Neural cell (in vitro differentiated cells): ENCODE measurements around the gene PRPF38A. TPM values are rescaled to one million over a fixed set of nuclear protein-coding genes. Genes with fewer than 3 reads are reported as not detected.

Source experiments
- H2AFZ ChIP-seq: fragments of 200-600, 300-800 bp; sonication (generic), shearing (Covaris generic); 2 replicates; pipeline ENCODE4 v1.6.0; 2014; ENCODE audit warnings: low read depth, mild to moderate bottlenecking, antibody characterized with exemption, low read length, moderate library complexity
- H3F3A ChIP-seq: fragments of 200-600 bp; shearing (Covaris generic); 2 replicates; pipeline ENCODE4 v1.6.1; 2016; ENCODE audit warnings: mild to moderate bottlenecking, moderate library complexity, mixed read lengths, antibody characterized with exemption, low read length; ENCODE audit not compliant: insufficient read depth, poor library complexity, severe bottlenecking
- H3K27ac ChIP-seq: fragments of 200-600, 300-800 bp; sonication (generic), shearing (Covaris generic); 2 replicates; pipeline ENCODE4 v1.5.1; 2014; ENCODE audit warnings: mild to moderate bottlenecking, low read length, moderate library complexity
- H3K27me3 ChIP-seq: fragments of 300-800, 200-600 bp; sonication (generic), shearing (Covaris generic); 2 replicates; pipeline ENCODE4 v1.6.0; 2014; ENCODE audit warnings: mild to moderate bottlenecking, low read depth, low read length, moderate library complexity; ENCODE audit not compliant: insufficient read depth
- H3K36me3 ChIP-seq: fragments of 300-800, 200-600 bp; sonication (generic), shearing (Covaris generic); 2 replicates; pipeline ENCODE4 v1.5.1; 2014; ENCODE audit warnings: mild to moderate bottlenecking, antibody characterized with exemption, low read length, moderate library complexity; ENCODE audit not compliant: insufficient read depth
- H3K4me2 ChIP-seq: fragments of 300-800, 200-600 bp; sonication (generic), shearing (Covaris generic); 2 replicates; pipeline ENCODE4 v1.6.0; 2014; ENCODE audit warnings: mild to moderate bottlenecking, low read length
- H3K4me3 ChIP-seq: fragments of 300-800, 200-600 bp; sonication (generic), shearing (Covaris generic); 2 replicates; pipeline ENCODE4 v1.5.1; 2014; ENCODE audit warnings: mild to moderate bottlenecking, low read length, moderate library complexity
- H3K79me2 ChIP-seq: fragments of 200-600 bp; shearing (Covaris generic); replicated peaks from 2 replicates; pipeline ENCODE4 v1.6.0; 2014; ENCODE audit warnings: mild to moderate bottlenecking, low read length, moderate library complexity; ENCODE audit not compliant: insufficient read depth
- H3K9ac ChIP-seq: fragments of 300-800, 200-600 bp; sonication (generic), shearing (Covaris generic); 2 replicates; pipeline ENCODE4 v1.6.1; 2016; ENCODE audit warnings: mild to moderate bottlenecking, low read length, mixed read lengths
- H3K9me2 ChIP-seq: fragments of 200-600 bp; shearing (Covaris generic); 2 replicates; pipeline ENCODE4 v1.6.1; 2016; ENCODE audit warnings: mild to moderate bottlenecking, low read length, mixed read lengths; ENCODE audit not compliant: insufficient read depth
- H3K9me3 ChIP-seq: fragments of 200-600, 300-800 bp; sonication (generic), shearing (Covaris generic); 2 replicates; pipeline ENCODE4 v1.6.1; 2016; ENCODE audit warnings: mild to moderate bottlenecking, mixed run types, low read length, moderate library complexity, mixed read lengths
- H4K20me1 ChIP-seq: fragments of 200-600 bp; shearing (Covaris generic); 2 replicates; pipeline ENCODE4 v1.6.1; 2016; ENCODE audit warnings: mild to moderate bottlenecking, mixed run types; ENCODE audit not compliant: insufficient read depth
- CTCF ChIP-seq: fragments of 450-650 bp; IDR thresholded peaks from 2 replicates; pipeline ENCODE4 v1.5.1; 2014; ENCODE audit warnings: antibody characterized with exemption, mild to moderate bottlenecking, moderate library complexity; ENCODE audit not compliant: poor library complexity, severe bottlenecking
- EP300 ChIP-seq: fragments of 450-650 bp; conservative IDR thresholded peaks from 2 replicates; pipeline ENCODE4 v1.6.1; 2014; ENCODE audit warnings: antibody characterized with exemption, mild to moderate bottlenecking, moderate library complexity; ENCODE audit not compliant: poor library complexity, severe bottlenecking
- EZH2 ChIP-seq: fragments of 200-600, 300-800 bp; shearing (Covaris generic), sonication (generic); IDR thresholded peaks from 2 replicates; pipeline ENCODE4 v1.6.1; 2014; ENCODE audit warnings: antibody characterized with exemption, low read length, borderline replicate concordance, mild to moderate bottlenecking; ENCODE audit not compliant: insufficient read depth, poor library complexity, severe bottlenecking
- MXI1 ChIP-seq: fragments of 450-650 bp; conservative IDR thresholded peaks from 2 replicates; pipeline ENCODE4 v1.6.1; 2014; ENCODE audit warnings: antibody characterized with exemption, mild to moderate bottlenecking; ENCODE audit not compliant: poor library complexity, severe bottlenecking
- POLR2AphosphoS5 ChIP-seq: IDR thresholded peaks from 2 replicates; pipeline ENCODE4 v1.6.1; 2012
- RAD21 ChIP-seq: fragments of 450-650 bp; conservative IDR thresholded peaks from 2 replicates; pipeline ENCODE4 v1.6.1; 2014; ENCODE audit warnings: antibody characterized with exemption, mild to moderate bottlenecking, moderate library complexity
- REST ChIP-seq: IDR thresholded peaks from 2 replicates; pipeline ENCODE4 v1.6.1; 2012; ENCODE audit warnings: borderline replicate concordance
- SMC3 ChIP-seq: fragments of 450-650 bp; conservative IDR thresholded peaks from 2 replicates; pipeline ENCODE4 v1.6.1; 2014; ENCODE audit warnings: antibody characterized with exemption, mild to moderate bottlenecking, moderate library complexity; ENCODE audit not compliant: poor library complexity
- TAF1 ChIP-seq: IDR thresholded peaks from 2 replicates; pipeline ENCODE4 v1.6.1; 2012; ENCODE audit warnings: low read depth
- polyA plus RNA-seq: library from polyadenylated mRNA; depleted of rRNA; stranded (reverse); fragments of >200 nt; gene quantifications from 2 replicates; pipeline ENCODE4 v1.2.3, GENCODE V29; 2014

PRPF38A gene
- polyA plus RNA-seq, 1 donor from 2014 or later: 18.0 TPM

GRCh38 chr1:52400131-52400530, 4.3 kb upstream of the PRPF38A start:
- no peaks in the 10 kb centered on the region for H3F3A ChIP-seq
- peaks cover 15% of the 10 kb centered on the region for H3K79me2 ChIP-seq
- H4K20me1 ChIP-seq: no peaks in the 10 kb centered on the region
- no peaks in the 10 kb centered on the region for H3K9me3 ChIP-seq
- no peak for TF ChIP-seq MXI1
- TF ChIP-seq SMC3: no peak
- TF ChIP-seq POLR2AphosphoS5: no peak
- no peak for TF ChIP-seq CTCF
- TF ChIP-seq RAD21: no peak
- TF ChIP-seq EZH2: no peak
- TF ChIP-seq REST: no peak
- TF ChIP-seq TAF1: no peak
- TF ChIP-seq EP300: no peak
- H3K36me3 ChIP-seq: no peaks in the 10 kb centered on the region
- H3K27me3 ChIP-seq: no peaks in the 10 kb centered on the region
- H3K4me2 ChIP-seq: no peak overlapping the region
- H3K4me3 ChIP-seq: no peak overlapping the region
- H3K27ac ChIP-seq: no peak overlapping the region
- no peaks in the 10 kb centered on the region for H3K9me2 ChIP-seq
- H2AFZ ChIP-seq: no peak overlapping the region
- H3K9ac ChIP-seq: no peak overlapping the region

- TF ChIP-seq RAD21: no peak
- no peak overlapping the region for H3K4me2 ChIP-seq
- no peaks in the 10 kb centered on the region for H4K20me1 ChIP-seq
- H3K9me2 ChIP-seq: no peaks in the 10 kb centered on the region
- H3K27me3 ChIP-seq: no peaks in the 10 kb centered on the region
- no peak overlapping the region for H3K9ac ChIP-seq
- no peak overlapping the region for H2AFZ ChIP-seq
- no peak overlapping the region for H3K27ac ChIP-seq
- no peaks in the 10 kb centered on the region for H3K36me3 ChIP-seq
- H3K4me3 ChIP-seq: no peak overlapping the region
- H3K9me3 ChIP-seq: no peaks in the 10 kb centered on the region
- peaks cover 32% of the 10 kb centered on the region for H3K79me2 ChIP-seq
- H3F3A ChIP-seq: no peaks in the 10 kb centered on the region
Observed at GRCh38 chr1:52402860-52403240, 1.6 kb upstream of the PRPF38A start.

GRCh38 chr1:52403566-52404115, 761 bp upstream of the PRPF38A start:
- no peaks in the 10 kb centered on the region for H4K20me1 ChIP-seq
- H3K9me3 ChIP-seq: no peaks in the 10 kb centered on the region
- H3F3A ChIP-seq: no peaks in the 10 kb centered on the region
- H3K9ac ChIP-seq: peak overlapping the region; percentile 19
- H3K4me3 ChIP-seq: peak overlapping the region; percentile 73
- H3K36me3 ChIP-seq: no peaks in the 10 kb centered on the region
- no peak for TF ChIP-seq EP300
- TF ChIP-seq CTCF: no peak
- TF ChIP-seq POLR2AphosphoS5: no peak
- no peak for TF ChIP-seq RAD21
- no peak for TF ChIP-seq EZH2
- TF ChIP-seq REST: no peak
- no peak for TF ChIP-seq TAF1
- peaks cover 32% of the 10 kb centered on the region for H3K79me2 ChIP-seq
- peak overlapping the region; percentile 58 for H2AFZ ChIP-seq
- H3K9me2 ChIP-seq: no peaks in the 10 kb centered on the region
- no peak overlapping the region for H3K27ac ChIP-seq
- H3K4me2 ChIP-seq: peak overlapping the region; percentile 42
- H3K27me3 ChIP-seq: no peaks in the 10 kb centered on the region
